ENCODE data around the gene RRP8. TPM values are rescaled to one million over a fixed set of nuclear protein-coding genes. Genes with fewer than 3 reads are reported as not detected.

The RRP8 gene
- total RNA-seq, 2 experiments from 2014 or later = 25.6 to 33.1 TPM

- DNase-seq = peak; percentile 43
- H3K4me3 Mint-ChIP-seq = peak overlapping the region; percentile 15
- H3K36me3 Mint-ChIP-seq = peaks cover 52% of the 10 kb centered on the region
- peak overlapping the region; percentile 91 for H3K27ac Mint-ChIP-seq
- H3K9me3 Mint-ChIP-seq (ENCODE audit: low read depth) = no peaks in the 10 kb centered on the region
- CTCF ChIA-PET = interaction anchor here (1.3 to 2.9 kb wide), 3 partner anchors 58 to 73 kb away, joined by 3 to 24 read pairs (median 18); partner anchors contain the start of gene MRPL17
- peaks cover 53% of the 10 kb centered on the region for H3K4me1 Mint-ChIP-seq
- H3K27me3 Mint-ChIP-seq = no peaks in the 10 kb centered on the region
- ATAC-seq = no peak
Observed at GRCh38 chr11:6610591-6610990, 7.2 kb upstream of the RRP8 start.

- H3K4me1 Mint-ChIP-seq = peaks cover 53% of the 10 kb centered on the region
- peak; percentile 39 for DNase-seq
- CTCF ChIA-PET = interaction anchor here (1.3 to 3.3 kb wide), 2 partner anchors 64 to 74 kb away, joined by 3 to 18 read pairs; partner anchors contain the start of gene MRPL17
- ATAC-seq = no peak
- H3K36me3 Mint-ChIP-seq = peaks cover 47% of the 10 kb centered on the region
- H3K27ac Mint-ChIP-seq = no peak overlapping the region
- H3K4me3 Mint-ChIP-seq = peak overlapping the region; percentile 15
- no peaks in the 10 kb centered on the region for H3K27me3 Mint-ChIP-seq
- H3K9me3 Mint-ChIP-seq (ENCODE audit: low read depth) = no peaks in the 10 kb centered on the region
Observed at GRCh38 chr11:6609502-6610015, 6.1 kb upstream of the RRP8 start.

- no peak for ATAC-seq
- Mint-ChIP-seq H3K36me3 (peaks cover 47% of the 10 kb centered on the region), H3K27ac (peak overlapping the region; percentile 71), H3K4me1 (peaks cover 53% of the 10 kb centered on the region), H3K4me3 (no peak overlapping the region), H3K9me3 (ENCODE audit: low read depth) (no peaks in the 10 kb centered on the region), H3K27me3 (no peaks in the 10 kb centered on the region)
- peak; percentile 38 for DNase-seq
- CTCF ChIA-PET = interaction anchor here (1.3 to 3.3 kb wide), 2 partner anchors 65 to 74 kb away, joined by 3 to 18 read pairs; partner anchors contain the start of gene MRPL17
Observed at GRCh38 chr11:6608726-6609501, 5.5 kb upstream of the RRP8 start.

GRCh38 chr11:6608011-6608410 is 4.6 kb upstream of the RRP8 start:
- no peaks in the 10 kb centered on the region for H3K9me3 Mint-ChIP-seq (ENCODE audit: low read depth)
- H3K4me3 Mint-ChIP-seq = no peak overlapping the region
- DNase-seq (peak; percentile 38), ATAC-seq (no peak)
- peak overlapping the region; percentile 71 for H3K27ac Mint-ChIP-seq
- no peaks in the 10 kb centered on the region for H3K27me3 Mint-ChIP-seq
- H3K4me1 Mint-ChIP-seq = peaks cover 53% of the 10 kb centered on the region
- CTCF ChIA-PET = interaction anchor here (1.3 to 3.3 kb wide), 5 partner anchors 10 to 98 kb away, joined by 4 to 18 read pairs (median 4); partner anchors contain the start of genes MRPL17 and TPP1
- H3K36me3 Mint-ChIP-seq = peaks cover 47% of the 10 kb centered on the region

GRCh38 chr11:6607190-6607795 is 3.9 kb upstream of the RRP8 start:
- peaks cover 47% of the 10 kb centered on the region for H3K36me3 Mint-ChIP-seq

GRCh38 chr11:6606471-6607189 is 3.2 kb upstream of the RRP8 start:
- no peak overlapping the region for H3K27ac Mint-ChIP-seq
- DNase-seq (peak; percentile 89), ATAC-seq (peak; percentile 35)
- H3K9me3 Mint-ChIP-seq (ENCODE audit: low read depth) = no peaks in the 10 kb centered on the region
- H3K4me1 Mint-ChIP-seq = peaks cover 53% of the 10 kb centered on the region
- H3K27me3 Mint-ChIP-seq = no peaks in the 10 kb centered on the region
- H3K36me3 Mint-ChIP-seq = peaks cover 50% of the 10 kb centered on the region
- H3K4me3 Mint-ChIP-seq = no peak overlapping the region
- CTCF ChIA-PET = interaction anchor here (0.8 to 3.3 kb wide), 6 partner anchors 11 to 228 kb away, joined by 3 to 18 read pairs (median 4); partner anchors contain the start of genes MRPL17 and TPP1

More at GRCh38 chr11:6607190-6607795, 3.9 kb upstream of the RRP8 start:
- H3K4me3 Mint-ChIP-seq = peak overlapping the region; percentile 17
- H3K4me1 Mint-ChIP-seq = peaks cover 53% of the 10 kb centered on the region
- ATAC-seq = no peak
- CTCF ChIA-PET = interaction anchor here (0.8 to 3.3 kb wide), 6 partner anchors 11 to 228 kb away, joined by 3 to 18 read pairs (median 4); partner anchors contain the start of genes MRPL17 and TPP1
- H3K9me3 Mint-ChIP-seq (ENCODE audit: low read depth) = no peaks in the 10 kb centered on the region
- no peaks in the 10 kb centered on the region for H3K27me3 Mint-ChIP-seq
- H3K27ac Mint-ChIP-seq = peak overlapping the region; percentile 71
- DNase-seq = peak; percentile 34

GRCh38 chr11:6604790-6605189 is 1.4 kb upstream of the RRP8 start:
- ATAC-seq (no peak), DNase-seq (peak; percentile 22)
- CTCF ChIA-PET = interaction anchor here (0.9 to 3.8 kb wide), 22 partner anchors 8 to 226 kb away, joined by 3 to 41 read pairs (median 6); partner anchors contain the start of genes ARFIP2, MRPL17, TIMM10B and TPP1
- Mint-ChIP-seq H3K27ac (no peak overlapping the region), H3K4me3 (no peak overlapping the region), H3K27me3 (no peaks in the 10 kb centered on the region), H3K36me3 (peaks cover 38% of the 10 kb centered on the region), H3K4me1 (peaks cover 37% of the 10 kb centered on the region), H3K9me3 (ENCODE audit: low read depth) (no peaks in the 10 kb centered on the region)

GRCh38 chr11:6604081-6604626 is 738 bp upstream of the RRP8 start:
- ATAC-seq = peak; percentile 54
- CTCF ChIA-PET = interaction anchor here (1.0 to 3.8 kb wide), 21 partner anchors 9 to 225 kb away, joined by 3 to 41 read pairs (median 6); partner anchors contain the start of genes ARFIP2, MRPL17, TIMM10B and TPP1
- no peaks in the 10 kb centered on the region for H3K9me3 Mint-ChIP-seq (ENCODE audit: low read depth)
- no peak overlapping the region for H3K4me3 Mint-ChIP-seq
- H3K27me3 Mint-ChIP-seq = no peaks in the 10 kb centered on the region
- peaks cover 37% of the 10 kb centered on the region for H3K4me1 Mint-ChIP-seq
- peaks cover 39% of the 10 kb centered on the region for H3K36me3 Mint-ChIP-seq
- peak; percentile 80 for DNase-seq
- no peak overlapping the region for H3K27ac Mint-ChIP-seq

GRCh38 chr11:6602096-6602940 is 1.1 kb downstream of the RRP8 start:
- Mint-ChIP-seq H3K4me1 (peaks cover 19% of the 10 kb centered on the region), H3K27me3 (no peaks in the 10 kb centered on the region), H3K4me3 (no peak overlapping the region), H3K36me3 (peaks cover 32% of the 10 kb centered on the region), H3K27ac (peak overlapping the region; percentile 57), H3K9me3 (ENCODE audit: low read depth) (no peaks in the 10 kb centered on the region)
- DNase-seq (peak; percentile 37), ATAC-seq (no peak)
- CTCF ChIA-PET = interaction anchor here (0.7 to 3.8 kb wide), 7 partner anchors 8 to 223 kb away, joined by 3 to 41 read pairs (median 5); partner anchors contain the start of genes MRPL17 and TPP1

GRCh38 chr11:6601041-6601461 is 2.4 kb downstream of the RRP8 start:
- no peaks in the 10 kb centered on the region for H3K9me3 Mint-ChIP-seq (ENCODE audit: low read depth)
- ATAC-seq = no peak
- H3K4me3 Mint-ChIP-seq = no peak overlapping the region
- DNase-seq = peak; percentile 28
- peaks cover 7% of the 10 kb centered on the region for H3K4me1 Mint-ChIP-seq
- no peak overlapping the region for H3K27ac Mint-ChIP-seq
- H3K27me3 Mint-ChIP-seq = no peaks in the 10 kb centered on the region
- peaks cover 30% of the 10 kb centered on the region for H3K36me3 Mint-ChIP-seq
- CTCF ChIA-PET = no interaction called here

GRCh38 chr11:6599881-6600390 is 3.5 kb downstream of the RRP8 start:
- Mint-ChIP-seq H3K4me1 (peaks cover 5% of the 10 kb centered on the region), H3K27ac (no peak overlapping the region), H3K27me3 (no peaks in the 10 kb centered on the region), H3K9me3 (ENCODE audit: low read depth) (no peaks in the 10 kb centered on the region), H3K36me3 (peaks cover 30% of the 10 kb centered on the region), H3K4me3 (no peak overlapping the region)
- ATAC-seq (no peak), DNase-seq (no peak)
- CTCF ChIA-PET = interaction anchor here (0.8 to 2.2 kb wide), 3 partner anchors 19 to 237 kb away, joined by 3 to 4 read pairs (median 3); partner anchors contain the start of gene TPP1

Measured in activated CD8-positive, alpha-beta memory T cell treated with anti-CD3 and anti-CD28 coated beads, Interleukin-2, amount 10 ng/mL, durations not matched to agents 7 days and 5 days (primary cell).